ENCODE measurements around the gene GPRIN1. TPM values are rescaled to one million over a fixed set of nuclear protein-coding genes. Genes with fewer than 3 reads are reported as not detected.

GPRIN1 gene
- total RNA-seq, 1 donor from 2014 or later: 17.3 TPM

- DNase-seq (ENCODE audit: low read depth): no peak
- no peak overlapping the region for H3K4me3 ChIP-seq (ENCODE audit: low read depth, low read length)
- peaks cover 55% of the 10 kb centered on the region for H3K27me3 ChIP-seq (ENCODE audit: control insufficient read depth, insufficient read depth, low read length)
- TF ChIP-seq, protein P1, sequence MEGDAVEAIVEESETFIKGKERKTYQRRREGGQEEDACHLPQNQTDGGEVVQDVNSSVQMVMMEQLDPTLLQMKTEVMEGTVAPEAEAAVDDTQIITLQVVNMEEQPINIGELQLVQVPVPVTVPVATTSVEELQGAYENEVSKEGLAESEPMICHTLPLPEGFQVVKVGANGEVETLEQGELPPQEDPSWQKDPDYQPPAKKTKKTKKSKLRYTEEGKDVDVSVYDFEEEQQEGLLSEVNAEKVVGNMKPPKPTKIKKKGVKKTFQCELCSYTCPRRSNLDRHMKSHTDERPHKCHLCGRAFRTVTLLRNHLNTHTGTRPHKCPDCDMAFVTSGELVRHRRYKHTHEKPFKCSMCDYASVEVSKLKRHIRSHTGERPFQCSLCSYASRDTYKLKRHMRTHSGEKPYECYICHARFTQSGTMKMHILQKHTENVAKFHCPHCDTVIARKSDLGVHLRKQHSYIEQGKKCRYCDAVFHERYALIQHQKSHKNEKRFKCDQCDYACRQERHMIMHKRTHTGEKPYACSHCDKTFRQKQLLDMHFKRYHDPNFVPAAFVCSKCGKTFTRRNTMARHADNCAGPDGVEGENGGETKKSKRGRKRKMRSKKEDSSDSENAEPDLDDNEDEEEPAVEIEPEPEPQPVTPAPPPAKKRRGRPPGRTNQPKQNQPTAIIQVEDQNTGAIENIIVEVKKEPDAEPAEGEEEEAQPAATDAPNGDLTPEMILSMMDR (IDR thresholded peaks at IDR 0.05; ENCODE audit: insufficient read depth, low read length, poor library complexity, severe bottlenecking): no peak
- no peaks in the 10 kb centered on the region for H3K36me3 ChIP-seq (ENCODE audit: control insufficient read depth, insufficient read depth, low read length)
Observed at GRCh38 chr5:176633598-176633997, 23.6 kb upstream of the GPRIN1 start.

- Histone ChIP-seq H3K36me3 (ENCODE audit: control insufficient read depth, insufficient read depth, low read length) (no peaks in the 10 kb centered on the region), H3K4me3 (ENCODE audit: low read depth, low read length) (no peak overlapping the region), H3K27me3 (ENCODE audit: control insufficient read depth, insufficient read depth, low read length) (peaks cover 52% of the 10 kb centered on the region)
- TF ChIP-seq, protein P1 (IDR thresholded peaks at IDR 0.05; ENCODE audit: insufficient read depth, low read length, poor library complexity, severe bottlenecking): no peak
- DNase-seq (ENCODE audit: low read depth): no peak
Observed at GRCh38 chr5:176632745-176633144, 22.8 kb upstream of the GPRIN1 start.

- TF ChIP-seq, protein P1 (IDR thresholded peaks at IDR 0.05; ENCODE audit: insufficient read depth, low read length, poor library complexity, severe bottlenecking): no peak
- Histone ChIP-seq H3K36me3 (ENCODE audit: control insufficient read depth, insufficient read depth, low read length) (no peaks in the 10 kb centered on the region), H3K27me3 (ENCODE audit: control insufficient read depth, insufficient read depth, low read length) (peaks cover 55% of the 10 kb centered on the region), H3K4me3 (ENCODE audit: low read depth, low read length) (no peak overlapping the region)
- DNase-seq (ENCODE audit: low read depth): no peak
Observed at GRCh38 chr5:176631383-176632200, 21.6 kb upstream of the GPRIN1 start.

GRCh38 chr5:176630681-176631222 is 20.8 kb upstream of the GPRIN1 start:
- Histone ChIP-seq H3K27me3 (ENCODE audit: control insufficient read depth, insufficient read depth, low read length) (peaks cover 53% of the 10 kb centered on the region), H3K4me3 (ENCODE audit: low read depth, low read length) (peak overlapping the region; percentile 14), H3K36me3 (ENCODE audit: control insufficient read depth, insufficient read depth, low read length) (no peaks in the 10 kb centered on the region)
- TF ChIP-seq, protein P1 (IDR thresholded peaks at IDR 0.05; ENCODE audit: insufficient read depth, low read length, poor library complexity, severe bottlenecking): no peak
- DNase-seq (ENCODE audit: low read depth): no peak

- H3K4me3 ChIP-seq (ENCODE audit: low read depth, low read length): peak within 1 kb of the TSS; percentile 14
- peaks cover 57% of the 10 kb centered on the region for H3K27me3 ChIP-seq (ENCODE audit: control insufficient read depth, insufficient read depth, low read length)
- DNase-seq (ENCODE audit: low read depth): no peak
- TF ChIP-seq, protein P1 (IDR thresholded peaks at IDR 0.05; ENCODE audit: insufficient read depth, low read length, poor library complexity, severe bottlenecking): no peak
- H3K36me3 ChIP-seq (ENCODE audit: control insufficient read depth, insufficient read depth, low read length): no peaks in the 10 kb centered on the region
Observed at GRCh38 chr5:176629853-176630680, 20.1 kb upstream of the GPRIN1 start, which contains the start of the genes EIF4E1B and SNCB. EIF4E1B (plus strand) TSS chr5:176630675; CDS start chr5:176642788, 12,113 bp downstream. SNCB (minus strand) TSS chr5:176630534; CDS start chr5:176629654, 880 bp downstream.

Measured in kidney epithelial cell (primary cell).